ENCODE results near the gene CHPT1.

DNA sequence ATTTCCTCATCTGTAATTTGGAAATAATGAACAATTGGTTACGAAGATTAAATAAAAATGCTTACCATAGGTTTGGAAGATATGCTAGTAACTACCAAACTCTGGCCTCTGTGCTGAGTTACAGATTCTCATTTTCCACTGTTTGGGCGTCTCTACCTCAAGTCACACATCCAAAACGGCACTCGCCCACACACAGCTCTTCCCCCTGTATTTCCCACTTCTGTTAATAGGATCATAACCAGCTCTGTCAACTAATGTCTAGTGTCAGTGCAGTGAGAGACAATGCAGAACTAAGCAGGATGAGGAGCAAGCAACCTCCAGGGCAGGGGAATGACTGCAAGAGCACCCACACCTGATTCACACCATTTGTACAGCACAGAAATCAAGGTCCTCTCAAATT lies 52.7 kb downstream of the CHPT1 start:
- TF ChIP-seq, protein P1, sequence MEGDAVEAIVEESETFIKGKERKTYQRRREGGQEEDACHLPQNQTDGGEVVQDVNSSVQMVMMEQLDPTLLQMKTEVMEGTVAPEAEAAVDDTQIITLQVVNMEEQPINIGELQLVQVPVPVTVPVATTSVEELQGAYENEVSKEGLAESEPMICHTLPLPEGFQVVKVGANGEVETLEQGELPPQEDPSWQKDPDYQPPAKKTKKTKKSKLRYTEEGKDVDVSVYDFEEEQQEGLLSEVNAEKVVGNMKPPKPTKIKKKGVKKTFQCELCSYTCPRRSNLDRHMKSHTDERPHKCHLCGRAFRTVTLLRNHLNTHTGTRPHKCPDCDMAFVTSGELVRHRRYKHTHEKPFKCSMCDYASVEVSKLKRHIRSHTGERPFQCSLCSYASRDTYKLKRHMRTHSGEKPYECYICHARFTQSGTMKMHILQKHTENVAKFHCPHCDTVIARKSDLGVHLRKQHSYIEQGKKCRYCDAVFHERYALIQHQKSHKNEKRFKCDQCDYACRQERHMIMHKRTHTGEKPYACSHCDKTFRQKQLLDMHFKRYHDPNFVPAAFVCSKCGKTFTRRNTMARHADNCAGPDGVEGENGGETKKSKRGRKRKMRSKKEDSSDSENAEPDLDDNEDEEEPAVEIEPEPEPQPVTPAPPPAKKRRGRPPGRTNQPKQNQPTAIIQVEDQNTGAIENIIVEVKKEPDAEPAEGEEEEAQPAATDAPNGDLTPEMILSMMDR (IDR thresholded peaks at IDR 0.05; ENCODE audit: extremely low read depth in 1 of 2, insufficient read depth in 1 of 2, low read depth in 1 of 2, low read length in 2 of 2), result no peak
- TF ChIP-seq, protein P2, sequence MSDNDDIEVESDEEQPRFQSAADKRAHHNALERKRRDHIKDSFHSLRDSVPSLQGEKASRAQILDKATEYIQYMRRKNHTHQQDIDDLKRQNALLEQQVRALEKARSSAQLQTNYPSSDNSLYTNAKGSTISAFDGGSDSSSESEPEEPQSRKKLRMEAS (IDR thresholded peaks at IDR 0.05; ENCODE audit: insufficient read depth, insufficient read length), result no peak

Measured in endothelial cell of umbilical vein (primary cell).